Measurements from ENCODE around the gene PITPNM1. TPM values are rescaled to one million over a fixed set of nuclear protein-coding genes. Genes with fewer than 3 reads are reported as not detected.

The PITPNM1 gene
- total RNA-seq, 1 experiment from 2014 or later = 70.4 TPM

GRCh38 chr11:67539550-67539949, 34.4 kb upstream of the PITPNM1 start:
- H3K27me3 ChIP-seq (ENCODE audit: control insufficient read depth, insufficient read depth, low read length) = no peaks in the 10 kb centered on the region
- no peak for ATAC-seq
- no peak for DNase-seq (ENCODE audit: low read depth, low spot score)
- ChIA-PET POLR2A (no interaction called here), CTCF (no interaction called here)
- no peak overlapping the region for H3K4me3 ChIP-seq (ENCODE audit: low read depth in 2 of 2, low read length in 2 of 2)
- H3K36me3 ChIP-seq (ENCODE audit: control insufficient read depth, insufficient read depth, low read length) = no peaks in the 10 kb centered on the region
- TF ChIP-seq REST (IDR thresholded peaks at IDR 0.05; ENCODE audit: insufficient read depth in 1 of 2, low read depth in 2 of 2, low read length in 1 of 2) (no peak), TCF7L2 (IDR thresholded peaks at IDR 0.05; ENCODE audit: low read depth, low read length) (no peak), CTCF (IDR thresholded peaks at IDR 0.05) (no peak), POLR2AphosphoS5 (IDR thresholded peaks at IDR 0.05; ENCODE audit: low read depth, low read length) (no peak), SIN3A (IDR thresholded peaks at IDR 0.05; ENCODE audit: borderline replicate concordance, insufficient read depth, low read depth, low read length) (no peak)
- no peak overlapping the region for H3K27ac ChIP-seq (ENCODE audit: low read length)
- peaks cover 11% of the 10 kb centered on the region; the same call in 1 of the 2 replicates for H3K9me3 ChIP-seq (ENCODE audit: control insufficient read depth, insufficient read depth, low read depth, low read length)
- H3K4me1 ChIP-seq (ENCODE audit: control insufficient read depth, insufficient read depth, low read length) = peaks cover under 1% of the 10 kb centered on the region; the same call in 1 of the 2 replicates
- in situ Hi-C loops (cut with HindIII; ENCODE audit: low pct_unique_long_range_greater_than_20kb, low sequenced_read_pairs) (no loop called here), intact Hi-C loops (cut with micrococcal nuclease; ENCODE audit: unreplicated experiment) (no loop called here)
- BruUV-seq (replicated peaks) = no TSS peak

GRCh38 chr11:67538823-67539505, 33.8 kb upstream of the PITPNM1 start:
- DNase-seq (ENCODE audit: low read depth, low spot score) (no peak), ATAC-seq (peak; percentile 23; the same call in 1 of the 2 replicates)
- Histone ChIP-seq H3K27me3 (ENCODE audit: control insufficient read depth, insufficient read depth, low read length) (no peaks in the 10 kb centered on the region), H3K36me3 (ENCODE audit: control insufficient read depth, insufficient read depth, low read length) (no peaks in the 10 kb centered on the region), H3K4me3 (ENCODE audit: low read depth in 2 of 2, low read length in 2 of 2) (no peak overlapping the region), H3K27ac (ENCODE audit: low read length) (no peak overlapping the region), H3K9me3 (ENCODE audit: control insufficient read depth, insufficient read depth, low read depth, low read length) (peaks cover 17% of the 10 kb centered on the region; the same call in 1 of the 2 replicates), H3K4me1 (ENCODE audit: control insufficient read depth, insufficient read depth, low read length) (no peaks in the 10 kb centered on the region; the same call in 1 of the 2 replicates)
- intact Hi-C loops (cut with micrococcal nuclease; ENCODE audit: unreplicated experiment) = no loop called here
- ChIA-PET CTCF (no interaction called here), POLR2A (no interaction called here)
- in situ Hi-C loops (cut with HindIII; ENCODE audit: low pct_unique_long_range_greater_than_20kb, low sequenced_read_pairs) = no loop called here
- BruUV-seq (replicated peaks) = no TSS peak
- TF ChIP-seq POLR2AphosphoS5 (IDR thresholded peaks at IDR 0.05; ENCODE audit: low read depth, low read length) (no peak), SIN3A (IDR thresholded peaks at IDR 0.05; ENCODE audit: borderline replicate concordance, insufficient read depth, low read depth, low read length) (no peak), CTCF (IDR thresholded peaks at IDR 0.05) (no peak), TCF7L2 (IDR thresholded peaks at IDR 0.05; ENCODE audit: low read depth, low read length) (no peak), REST (IDR thresholded peaks at IDR 0.05; ENCODE audit: insufficient read depth in 1 of 2, low read depth in 2 of 2, low read length in 1 of 2) (no peak)

Measured in Panc1 (cell line).